ENCODE results near the gene DIS3L. TPM values are rescaled to one million over a fixed set of nuclear protein-coding genes. Genes with fewer than 3 reads are reported as not detected.

DIS3L gene
- total and polyA plus RNA-seq, 2 of the 13 experiments (the other 11 are each of a cell fraction or from before 2014, with no cell fraction given): 21.0 to 50.5 TPM

GRCh38 chr15:66293419-66294156, at the start of gene DIS3L (continued):
- TF ChIP-seq MAZ (IDR thresholded peaks at IDR 0.05; ENCODE audit: borderline replicate concordance, low read depth, low read length) (no peak), MAZ (CRISPR knock-in tag; IDR thresholded peaks at IDR 0.05; ENCODE audit: low read depth) (peak; percentile 69), ZNF790 (CRISPR knock-in tag; IDR thresholded peaks at IDR 0.05; ENCODE audit: borderline replicate concordance) (peak; percentile 11; the same call in 1 of the 2 replicates), ATF7-NPFF (CRISPR knock-in tag; IDR thresholded peaks at IDR 0.05; ENCODE audit: low read depth) (peak; percentile 74; the same call in 1 of the 2 replicates), ZNF777 (CRISPR knock-in tag; IDR thresholded peaks at IDR 0.05) (no peak), SIX1 (CRISPR knock-in tag; IDR thresholded peaks at IDR 0.05; ENCODE audit: borderline replicate concordance) (no peak), ZNF230 (CRISPR knock-in tag; IDR thresholded peaks at IDR 0.05) (no peak), ZNF446 (CRISPR knock-in tag; IDR thresholded peaks at IDR 0.05) (peak; percentile 51; the same call in 1 of the 2 replicates), MAFG (CRISPR knock-in tag; IDR thresholded peaks at IDR 0.05) (no peak), GATAD2A (CRISPR knock-in tag; IDR thresholded peaks at IDR 0.05) (no peak), ZNF670 (CRISPR knock-in tag; IDR thresholded peaks at IDR 0.05; ENCODE audit: borderline replicate concordance) (0 out of 2 replicates have a peak, but pooled peaks have one; percentile 8), KDM2A (CRISPR knock-in tag; IDR thresholded peaks at IDR 0.05; ENCODE audit: borderline replicate concordance, low read depth) (no peak; the same call in 1 of the 2 replicates), ZUFSP (CRISPR knock-in tag; IDR thresholded peaks at IDR 0.05; ENCODE audit: borderline replicate concordance) (no peak), RXRA (CRISPR knock-in tag; IDR thresholded peaks at IDR 0.05) (peak; percentile 50; the same call in 1 of the 2 replicates), KDM3A (CRISPR knock-in tag; IDR thresholded peaks at IDR 0.05; ENCODE audit: low read depth) (no peak), ZNF746 (CRISPR knock-in tag; IDR thresholded peaks at IDR 0.05) (no peak; the same call in 1 of the 2 replicates), DNMT3B (CRISPR knock-in tag; conservative IDR thresholded peaks at IDR 0.05) (no peak), RAD21 (CRISPR knock-in tag; IDR thresholded peaks at IDR 0.05) (peak; percentile 25; the same call in 1 of the 2 replicates), ZBTB38 (CRISPR knock-in tag; IDR thresholded peaks at IDR 0.05) (peak; percentile 17; the same call in 1 of the 2 replicates), CCDC6 (CRISPR knock-in tag; IDR thresholded peaks at IDR 0.05) (peak; percentile 36; the same call in 1 of the 2 replicates), RFX5 (IDR thresholded peaks at IDR 0.05; ENCODE audit: low read depth, low read length) (no peak), ZNF660 (CRISPR knock-in tag; IDR thresholded peaks at IDR 0.05; ENCODE audit: borderline replicate concordance, low read depth) (no peak)
- TF ChIP-seq, protein P1, sequence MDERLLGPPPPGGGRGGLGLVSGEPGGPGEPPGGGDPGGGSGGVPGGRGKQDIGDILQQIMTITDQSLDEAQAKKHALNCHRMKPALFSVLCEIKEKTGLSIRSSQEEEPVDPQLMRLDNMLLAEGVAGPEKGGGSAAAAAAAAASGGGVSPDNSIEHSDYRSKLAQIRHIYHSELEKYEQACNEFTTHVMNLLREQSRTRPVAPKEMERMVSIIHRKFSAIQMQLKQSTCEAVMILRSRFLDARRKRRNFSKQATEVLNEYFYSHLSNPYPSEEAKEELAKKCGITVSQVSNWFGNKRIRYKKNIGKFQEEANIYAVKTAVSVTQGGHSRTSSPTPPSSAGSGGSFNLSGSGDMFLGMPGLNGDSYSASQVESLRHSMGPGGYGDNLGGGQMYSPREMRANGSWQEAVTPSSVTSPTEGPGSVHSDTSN (CRISPR knock-in tag; IDR thresholded peaks at IDR 0.05): no peak
- TF ChIP-seq, protein P2, sequence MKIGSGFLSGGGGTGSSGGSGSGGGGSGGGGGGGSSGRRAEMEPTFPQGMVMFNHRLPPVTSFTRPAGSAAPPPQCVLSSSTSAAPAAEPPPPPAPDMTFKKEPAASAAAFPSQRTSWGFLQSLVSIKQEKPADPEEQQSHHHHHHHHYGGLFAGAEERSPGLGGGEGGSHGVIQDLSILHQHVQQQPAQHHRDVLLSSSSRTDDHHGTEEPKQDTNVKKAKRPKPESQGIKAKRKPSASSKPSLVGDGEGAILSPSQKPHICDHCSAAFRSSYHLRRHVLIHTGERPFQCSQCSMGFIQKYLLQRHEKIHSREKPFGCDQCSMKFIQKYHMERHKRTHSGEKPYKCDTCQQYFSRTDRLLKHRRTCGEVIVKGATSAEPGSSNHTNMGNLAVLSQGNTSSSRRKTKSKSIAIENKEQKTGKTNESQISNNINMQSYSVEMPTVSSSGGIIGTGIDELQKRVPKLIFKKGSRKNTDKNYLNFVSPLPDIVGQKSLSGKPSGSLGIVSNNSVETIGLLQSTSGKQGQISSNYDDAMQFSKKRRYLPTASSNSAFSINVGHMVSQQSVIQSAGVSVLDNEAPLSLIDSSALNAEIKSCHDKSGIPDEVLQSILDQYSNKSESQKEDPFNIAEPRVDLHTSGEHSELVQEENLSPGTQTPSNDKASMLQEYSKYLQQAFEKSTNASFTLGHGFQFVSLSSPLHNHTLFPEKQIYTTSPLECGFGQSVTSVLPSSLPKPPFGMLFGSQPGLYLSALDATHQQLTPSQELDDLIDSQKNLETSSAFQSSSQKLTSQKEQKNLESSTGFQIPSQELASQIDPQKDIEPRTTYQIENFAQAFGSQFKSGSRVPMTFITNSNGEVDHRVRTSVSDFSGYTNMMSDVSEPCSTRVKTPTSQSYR (CRISPR knock-in tag; IDR thresholded peaks at IDR 0.05; ENCODE audit: borderline replicate concordance): peak; percentile 22; the same call in 1 of the 2 replicates
- TF ChIP-seq, protein P3, sequence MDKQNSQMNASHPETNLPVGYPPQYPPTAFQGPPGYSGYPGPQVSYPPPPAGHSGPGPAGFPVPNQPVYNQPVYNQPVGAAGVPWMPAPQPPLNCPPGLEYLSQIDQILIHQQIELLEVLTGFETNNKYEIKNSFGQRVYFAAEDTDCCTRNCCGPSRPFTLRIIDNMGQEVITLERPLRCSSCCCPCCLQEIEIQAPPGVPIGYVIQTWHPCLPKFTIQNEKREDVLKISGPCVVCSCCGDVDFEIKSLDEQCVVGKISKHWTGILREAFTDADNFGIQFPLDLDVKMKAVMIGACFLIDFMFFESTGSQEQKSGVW (CRISPR knock-in tag; IDR thresholded peaks at IDR 0.05; ENCODE audit: borderline replicate concordance): no peak

Data from HepG2 (cell line).